KMS-11 (cell line): ENCODE data around the gene ZNF532.
A peak's percentile ranks its signal among the peaks of the same experiment; 100 is the strongest.

Source experiments
- H2AFZ ChIP-seq: fragments of 200-600 bp; sonication (generic); 2 replicates; pipeline ENCODE4 v1.6.1; 2016; ENCODE audit warnings: antibody characterized with exemption, mixed run types, low read depth
- H3K27ac ChIP-seq: fragments of 200-600 bp; sonication (generic); 2 replicates; pipeline ENCODE4 v1.6.1; 2016; ENCODE audit warnings: mild to moderate bottlenecking, mixed run types
- H3K27me3 ChIP-seq: fragments of 200-600 bp; sonication (generic); 2 replicates; pipeline ENCODE4 v1.6.1; 2017; ENCODE audit warnings: mild to moderate bottlenecking, low read depth, mixed run types, moderate library complexity; ENCODE audit not compliant: insufficient read depth
- H3K36me3 ChIP-seq: fragments of 200-600 bp; sonication (generic); 2 replicates; pipeline ENCODE4 v1.6.1; 2017; ENCODE audit warnings: mild to moderate bottlenecking, mixed run types; ENCODE audit not compliant: insufficient read depth
- H3K4me1 ChIP-seq: fragments of 200-600 bp; sonication (generic); 2 replicates; pipeline ENCODE4 v1.6.1; 2016; ENCODE audit warnings: mild to moderate bottlenecking, low read depth, mixed run types; ENCODE audit not compliant: poor library complexity, severe bottlenecking
- H3K4me2 ChIP-seq: fragments of 200-600 bp; sonication (generic); 2 replicates; pipeline ENCODE4 v1.7.0; 2016; ENCODE audit warnings: mild to moderate bottlenecking, mixed run types
- H3K4me3 ChIP-seq: fragments of 200-600 bp; sonication (generic); IDR thresholded peaks from 2 replicates; pipeline ENCODE4 v1.6.1; 2017; ENCODE audit warnings: low read depth, low read length, mixed read lengths; ENCODE audit not compliant: insufficient read depth
- H3K79me2 ChIP-seq: fragments of 200-600 bp; sonication (generic); 2 replicates; pipeline ENCODE4 v1.6.1; 2016; ENCODE audit warnings: low read depth, mixed run types; ENCODE audit not compliant: insufficient read depth
- H3K9ac ChIP-seq: fragments of 200-600 bp; sonication (generic); 2 replicates; pipeline ENCODE4 v1.6.1; 2016; ENCODE audit warnings: mild to moderate bottlenecking, mixed run types
- H4K20me1 ChIP-seq: fragments of 200-600 bp; sonication (generic); 2 replicates; pipeline ENCODE4 v1.6.1; 2016; ENCODE audit warnings: mild to moderate bottlenecking, mixed run types; ENCODE audit not compliant: insufficient read depth
- TF ChIP-seq, protein P1 (sequence below): fragments of 200-600 bp; sonication (generic); conservative IDR thresholded peaks from 2 replicates; pipeline ENCODE4 v1.6.1; 2017; ENCODE audit warnings: low read depth, mild to moderate bottlenecking, antibody characterized with exemption, low read length, moderate library complexity, mixed read lengths

Gene ZNF532

DNA sequence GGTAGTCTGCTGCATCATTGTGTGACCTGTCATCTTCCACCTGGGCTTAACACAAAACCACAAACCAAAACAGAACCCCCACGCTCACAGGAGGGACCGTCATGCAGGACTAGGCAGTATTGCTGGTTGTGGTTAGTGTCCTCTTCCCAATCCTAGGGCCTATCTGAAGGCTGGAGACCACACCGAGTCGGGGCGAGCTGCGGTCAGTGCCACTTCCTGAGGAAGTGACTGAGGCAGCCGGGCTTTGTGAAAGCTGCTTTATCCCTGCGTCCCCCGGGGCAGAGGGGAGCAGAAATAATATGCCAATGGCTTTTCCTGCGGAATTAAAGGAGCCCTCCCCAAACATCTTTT, 22.9 kb downstream of the ZNF532 start:
- H4K20me1 ChIP-seq, result no peaks in the 10 kb centered on the region
- H3K36me3 ChIP-seq, result no peaks in the 10 kb centered on the region
- H3K27ac ChIP-seq, result peak overlapping the region; percentile 72
- H3K9ac ChIP-seq, result peak overlapping the region; percentile 14; the same call in 1 of the 2 replicates
- peak overlapping the region; percentile 24; the same call in 1 of the 2 replicates for H2AFZ ChIP-seq
- H3K27me3 ChIP-seq, result no peaks in the 10 kb centered on the region
- H3K4me3 ChIP-seq, result no peak overlapping the region
- no peaks in the 10 kb centered on the region; the same call in 1 of the 2 replicates for H3K79me2 ChIP-seq
- peaks cover 35% of the 10 kb centered on the region for H3K4me1 ChIP-seq
- TF ChIP-seq, protein P1, sequence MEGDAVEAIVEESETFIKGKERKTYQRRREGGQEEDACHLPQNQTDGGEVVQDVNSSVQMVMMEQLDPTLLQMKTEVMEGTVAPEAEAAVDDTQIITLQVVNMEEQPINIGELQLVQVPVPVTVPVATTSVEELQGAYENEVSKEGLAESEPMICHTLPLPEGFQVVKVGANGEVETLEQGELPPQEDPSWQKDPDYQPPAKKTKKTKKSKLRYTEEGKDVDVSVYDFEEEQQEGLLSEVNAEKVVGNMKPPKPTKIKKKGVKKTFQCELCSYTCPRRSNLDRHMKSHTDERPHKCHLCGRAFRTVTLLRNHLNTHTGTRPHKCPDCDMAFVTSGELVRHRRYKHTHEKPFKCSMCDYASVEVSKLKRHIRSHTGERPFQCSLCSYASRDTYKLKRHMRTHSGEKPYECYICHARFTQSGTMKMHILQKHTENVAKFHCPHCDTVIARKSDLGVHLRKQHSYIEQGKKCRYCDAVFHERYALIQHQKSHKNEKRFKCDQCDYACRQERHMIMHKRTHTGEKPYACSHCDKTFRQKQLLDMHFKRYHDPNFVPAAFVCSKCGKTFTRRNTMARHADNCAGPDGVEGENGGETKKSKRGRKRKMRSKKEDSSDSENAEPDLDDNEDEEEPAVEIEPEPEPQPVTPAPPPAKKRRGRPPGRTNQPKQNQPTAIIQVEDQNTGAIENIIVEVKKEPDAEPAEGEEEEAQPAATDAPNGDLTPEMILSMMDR, result no peak
- H3K4me2 ChIP-seq, result peak overlapping the region; percentile 89

DNA sequence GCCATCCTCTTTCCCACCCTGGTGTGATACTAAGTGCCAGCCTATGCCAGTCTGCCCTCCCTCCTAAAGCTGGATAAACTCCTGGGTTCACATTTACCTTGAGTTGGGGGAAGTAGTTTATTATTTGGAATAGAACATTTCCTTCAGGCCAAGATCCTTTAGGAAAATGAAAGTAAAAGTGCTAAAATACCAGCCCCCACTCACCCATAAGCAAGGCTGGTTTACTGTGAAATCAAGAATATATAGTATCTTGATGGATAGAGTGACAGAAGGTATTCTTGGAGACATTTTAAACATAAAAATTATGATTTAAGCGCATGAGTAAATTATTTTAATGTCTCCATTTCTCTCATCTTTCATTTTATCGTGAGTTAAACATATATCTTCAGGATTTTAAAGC, 27.1 kb downstream of the ZNF532 start:
- TF ChIP-seq, protein P1, result no peak
- H3K9ac ChIP-seq, result no peak overlapping the region
- no peak overlapping the region for H2AFZ ChIP-seq
- no peaks in the 10 kb centered on the region for H3K36me3 ChIP-seq
- peaks cover 37% of the 10 kb centered on the region for H3K4me1 ChIP-seq
- no peak overlapping the region for H3K4me2 ChIP-seq
- no peak overlapping the region for H3K4me3 ChIP-seq
- H3K27ac ChIP-seq, result no peak overlapping the region
- H3K27me3 ChIP-seq, result no peaks in the 10 kb centered on the region
- no peaks in the 10 kb centered on the region for H4K20me1 ChIP-seq
- 0 out of 2 replicates have a peak, but pooled peaks cover 7% of the 10 kb centered on the region for H3K79me2 ChIP-seq

DNA sequence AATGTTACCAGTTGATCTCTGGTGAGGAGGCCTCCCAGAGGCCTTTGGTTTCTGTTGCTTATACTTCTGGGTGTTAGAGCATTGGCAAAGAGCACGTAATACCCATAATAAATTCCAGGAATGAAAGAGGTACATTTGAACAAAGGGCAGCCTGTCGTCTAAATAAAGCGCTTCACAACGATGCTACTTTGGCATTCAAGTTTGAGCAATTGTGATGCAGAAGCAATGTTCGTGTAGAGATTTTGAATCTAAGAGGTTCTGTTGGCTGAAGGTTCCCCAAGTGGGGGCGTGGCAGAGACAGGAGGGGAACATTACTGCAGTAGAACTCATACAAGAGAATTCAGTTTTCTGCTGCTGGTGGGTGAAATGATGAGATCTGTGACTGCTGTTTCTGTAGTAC, 27.8 kb downstream of the ZNF532 start:
- H3K27ac ChIP-seq, result no peak overlapping the region
- no peaks in the 10 kb centered on the region for H3K36me3 ChIP-seq
- no peaks in the 10 kb centered on the region for H3K27me3 ChIP-seq
- H3K9ac ChIP-seq, result no peak overlapping the region
- H2AFZ ChIP-seq, result no peak overlapping the region
- H3K4me3 ChIP-seq, result no peak overlapping the region
- 0 out of 2 replicates have a peak, but pooled peaks cover 7% of the 10 kb centered on the region for H3K79me2 ChIP-seq
- H3K4me1 ChIP-seq, result peaks cover 30% of the 10 kb centered on the region
- no peaks in the 10 kb centered on the region for H4K20me1 ChIP-seq
- TF ChIP-seq, protein P1, result no peak
- no peak overlapping the region for H3K4me2 ChIP-seq

DNA sequence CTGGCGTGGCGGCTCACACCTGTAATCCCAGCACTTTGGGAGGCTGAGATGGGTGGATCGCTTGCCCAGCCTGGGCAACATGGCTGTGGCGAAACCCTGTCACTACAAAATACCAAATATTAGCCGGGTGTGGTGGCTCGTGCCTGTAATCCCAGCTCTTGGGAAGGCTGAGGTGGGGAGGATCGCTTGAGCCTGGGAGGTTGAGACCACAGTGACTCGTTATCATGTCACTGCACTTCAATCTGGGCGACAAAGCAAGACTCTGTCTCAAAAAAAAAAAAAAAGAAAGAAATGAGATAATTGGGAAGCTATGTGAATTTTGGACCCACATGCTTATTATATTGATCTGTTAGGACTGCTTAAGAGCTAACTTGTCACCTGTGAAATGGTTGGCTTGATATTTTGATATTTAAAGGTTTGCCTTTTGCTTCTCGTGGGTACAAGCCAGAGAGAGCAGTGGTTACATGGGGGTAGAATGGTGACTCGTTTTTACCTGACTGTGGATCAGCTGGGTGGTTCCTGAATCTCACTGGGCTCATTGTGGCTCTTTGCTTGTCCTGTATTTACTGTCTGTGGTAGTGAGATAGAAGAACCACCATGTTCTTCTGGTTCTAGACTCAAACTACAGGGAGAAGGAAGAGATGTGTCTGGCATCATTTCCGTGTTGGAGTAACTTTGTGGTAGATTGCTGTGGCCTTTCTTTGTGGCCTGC, 28.9 kb downstream of the ZNF532 start:
- H4K20me1 ChIP-seq, result no peaks in the 10 kb centered on the region
- H3K79me2 ChIP-seq, result 0 out of 2 replicates have a peak, but pooled peaks cover 7% of the 10 kb centered on the region
- no peak overlapping the region for H2AFZ ChIP-seq
- H3K4me1 ChIP-seq, result peaks cover 21% of the 10 kb centered on the region
- H3K27me3 ChIP-seq, result no peaks in the 10 kb centered on the region
- no peak overlapping the region for H3K4me3 ChIP-seq
- H3K36me3 ChIP-seq, result no peaks in the 10 kb centered on the region
- no peak overlapping the region for H3K4me2 ChIP-seq
- no peak overlapping the region for H3K9ac ChIP-seq
- H3K27ac ChIP-seq, result no peak overlapping the region
- TF ChIP-seq, protein P1, result no peak
